ENCODE measurements around the gene SLC30A1.

- TF ChIP-seq CTCF (IDR thresholded peaks at IDR 0.05; ENCODE audit: low read length) (no peak), EZH2 (IDR thresholded peaks at IDR 0.05; ENCODE audit: borderline replicate concordance, low read length) (no peak)
Observed at GRCh38 chr1:211537253-211537652, 41.7 kb downstream of the SLC30A1 start.

Data from OCI-LY1 (cell line).